Renal cortical epithelial cell (primary cell): ENCODE measurements around the gene BRD7. TPM values are rescaled to one million over a fixed set of nuclear protein-coding genes. Genes with fewer than 3 reads are reported as not detected.

ENCODE experiments used
- DNase-seq: peaks from one replicate; pipeline ENCODE4 v3.0.0-alpha.2; 2011; ENCODE audit warnings: low read depth
- total RNA-seq: library from RNA; depleted of rRNA; stranded (reverse); fragments of >200 nt; gene quantifications from 2 replicates; pipeline ENCODE4 v1.2.3, GENCODE V29; 2014

The BRD7 gene
- total RNA-seq, result 38.2 and 67.6 TPM in 2 replicates

DNA sequence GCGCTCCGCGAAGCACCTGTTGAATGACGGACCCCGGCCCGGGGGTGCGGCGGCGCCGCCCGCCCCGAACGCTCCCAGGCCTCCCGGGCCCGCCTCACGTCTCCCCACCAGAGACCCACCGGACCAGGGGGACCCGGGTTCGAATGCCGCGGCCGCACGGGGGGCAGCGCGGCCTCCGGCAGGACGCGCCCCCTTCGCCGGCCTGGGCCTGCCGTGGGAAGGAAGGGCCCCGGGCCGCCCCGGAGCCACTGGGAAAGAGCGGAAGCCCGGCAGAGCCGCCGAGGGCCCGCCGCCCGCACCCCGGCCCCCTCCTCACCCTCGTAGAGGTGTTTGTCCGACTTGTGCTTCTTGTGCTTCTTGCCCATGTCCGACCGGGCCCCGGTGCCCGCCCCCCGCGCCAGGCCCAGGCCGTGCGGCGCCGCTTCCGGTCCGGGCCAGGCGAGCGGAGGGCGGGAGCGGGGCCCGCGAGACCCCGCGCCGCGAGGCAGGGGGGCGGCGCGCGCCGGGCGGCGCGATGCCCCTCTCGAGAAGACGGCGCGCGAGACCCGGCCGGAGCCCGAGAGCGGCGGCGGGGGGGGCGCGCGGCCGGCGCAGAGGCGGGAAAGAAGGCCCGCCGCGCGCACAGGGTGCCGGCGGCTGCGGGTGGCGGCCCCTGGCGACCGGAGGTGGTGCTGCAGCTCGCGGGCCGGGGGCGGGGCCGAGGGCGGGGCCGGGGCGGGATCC is at the start of gene BRD7:
BRD7 (minus strand) TSS at position 579 of the 723 bp plus-strand sequence; CDS start at position 365, 214 bp downstream.
- no peak for DNase-seq

DNA sequence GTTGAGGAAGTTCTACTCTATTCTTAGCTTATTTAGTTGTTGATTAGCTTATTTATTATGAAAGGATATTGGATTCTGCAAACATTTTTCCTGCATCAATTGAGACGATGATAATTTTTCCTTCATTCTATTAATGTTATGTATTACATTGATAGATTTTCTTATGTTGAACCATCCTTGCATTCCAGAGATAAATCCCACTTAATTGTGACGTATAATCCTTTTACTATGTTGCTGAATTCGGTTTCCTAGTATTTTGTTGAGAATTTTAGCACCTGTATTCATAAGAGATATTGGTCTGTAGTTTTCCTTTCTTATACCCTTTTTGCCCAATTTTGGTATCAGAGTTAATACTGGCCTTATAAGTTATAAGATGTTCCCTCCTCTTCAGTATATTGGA is 47.6 kb upstream of the BRD7 start:
- no peak for DNase-seq

DNA sequence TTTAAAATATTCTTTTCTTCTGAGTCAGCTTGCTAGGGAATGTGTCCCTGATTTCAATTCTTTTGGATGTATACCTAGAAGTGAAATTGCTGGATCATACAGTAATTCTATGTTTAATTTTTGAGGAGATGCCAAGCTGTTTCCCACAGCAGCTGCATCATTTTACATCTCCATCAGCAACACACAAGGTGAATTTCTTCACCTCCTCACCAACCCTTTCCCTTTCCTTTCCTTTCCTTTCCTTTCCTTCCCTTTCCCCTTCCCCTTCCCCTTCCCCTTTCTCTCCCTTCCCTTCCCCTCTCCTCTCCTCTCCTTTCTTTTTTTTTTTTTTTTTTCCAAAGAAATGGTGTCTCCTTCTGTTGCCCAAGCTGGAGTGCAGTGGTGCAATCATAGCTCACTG is 45.4 kb upstream of the BRD7 start:
- no peak for DNase-seq

DNA sequence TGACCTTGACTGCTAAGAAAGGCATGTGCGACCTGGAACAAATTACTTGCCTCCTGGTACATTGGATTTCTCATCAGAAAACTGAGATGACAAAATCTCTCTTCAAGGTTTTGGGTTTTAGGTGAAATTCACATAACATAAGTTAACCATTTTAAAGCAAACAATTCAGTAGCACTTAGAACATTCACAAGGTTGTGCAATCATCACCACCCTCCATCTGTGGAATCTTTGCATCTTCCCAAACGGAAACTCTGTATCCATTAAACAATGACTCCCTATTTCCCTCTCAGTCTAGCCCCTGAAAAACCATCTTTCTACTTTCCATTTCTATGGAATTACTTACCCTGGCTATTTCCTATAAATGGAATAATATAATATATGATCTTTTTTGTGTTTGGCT is 42.2 kb upstream of the BRD7 start:
- no peak for DNase-seq

DNA sequence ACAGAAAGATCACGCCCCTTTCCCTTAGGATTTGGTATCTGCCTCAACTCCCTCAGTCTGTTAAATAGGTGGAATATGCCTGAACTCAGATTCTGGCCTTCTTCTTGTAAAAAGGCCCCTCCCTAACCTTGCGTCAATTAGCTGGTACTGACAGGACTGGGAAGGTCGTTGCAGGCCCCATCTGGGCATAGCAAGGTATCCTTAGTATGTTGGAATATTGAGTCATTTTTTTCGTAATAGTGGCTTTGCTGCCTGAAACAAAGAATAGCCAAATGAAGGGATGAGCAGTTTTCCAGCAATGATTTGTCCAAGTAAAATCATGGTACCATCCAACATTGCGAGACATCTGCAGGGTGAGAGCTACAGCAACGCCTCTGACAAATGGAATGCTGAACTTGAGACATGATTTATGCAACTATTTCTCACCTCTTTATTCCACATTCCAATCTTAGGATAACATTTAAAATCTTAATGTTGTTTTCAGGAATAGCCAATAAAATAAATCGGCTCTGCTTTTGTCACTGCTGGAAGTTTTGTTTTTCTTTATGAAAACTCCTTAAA is 39.3 kb upstream of the BRD7 start:
- no peak for DNase-seq

DNA sequence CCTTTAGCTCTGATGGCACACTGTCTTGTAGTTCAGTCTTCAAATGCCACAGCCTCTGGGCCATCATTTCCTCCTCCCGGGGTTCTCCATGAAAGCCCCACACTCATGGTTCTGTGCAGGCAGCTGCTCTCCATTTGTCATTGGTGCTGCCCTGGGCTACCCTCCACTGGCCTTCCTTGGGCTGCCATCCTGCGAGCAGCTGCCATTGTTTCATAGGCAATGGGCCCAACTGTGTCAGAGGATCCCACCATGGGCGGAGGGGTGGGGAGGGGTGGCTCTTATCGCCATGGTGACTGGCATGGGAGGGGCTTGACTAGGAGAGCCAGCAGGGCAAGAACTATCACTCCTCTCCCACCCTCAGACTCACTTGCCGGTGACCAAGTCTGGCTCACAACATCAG is 38.6 kb upstream of the BRD7 start:
- no peak for DNase-seq

DNA sequence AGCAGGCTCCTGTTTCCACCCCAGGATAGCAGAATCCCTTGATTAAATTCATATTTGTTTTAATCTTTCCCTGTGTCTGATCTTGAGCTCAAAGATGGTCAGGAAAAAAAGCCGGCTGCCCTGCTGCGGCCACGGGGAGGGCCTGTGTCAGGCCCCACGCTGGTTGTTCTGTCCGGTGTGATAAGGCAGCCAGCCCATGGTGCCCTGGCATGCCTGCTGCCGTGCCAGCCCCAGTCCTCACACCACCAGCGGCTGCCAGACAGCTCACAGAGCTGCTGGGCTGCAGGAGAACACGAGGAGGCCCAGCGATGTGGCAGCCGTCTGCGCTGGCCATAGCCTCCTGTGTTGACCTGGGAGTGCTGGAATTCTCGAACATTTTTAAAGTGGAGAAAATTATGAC is 34.7 kb upstream of the BRD7 start:
- no peak for DNase-seq

DNA sequence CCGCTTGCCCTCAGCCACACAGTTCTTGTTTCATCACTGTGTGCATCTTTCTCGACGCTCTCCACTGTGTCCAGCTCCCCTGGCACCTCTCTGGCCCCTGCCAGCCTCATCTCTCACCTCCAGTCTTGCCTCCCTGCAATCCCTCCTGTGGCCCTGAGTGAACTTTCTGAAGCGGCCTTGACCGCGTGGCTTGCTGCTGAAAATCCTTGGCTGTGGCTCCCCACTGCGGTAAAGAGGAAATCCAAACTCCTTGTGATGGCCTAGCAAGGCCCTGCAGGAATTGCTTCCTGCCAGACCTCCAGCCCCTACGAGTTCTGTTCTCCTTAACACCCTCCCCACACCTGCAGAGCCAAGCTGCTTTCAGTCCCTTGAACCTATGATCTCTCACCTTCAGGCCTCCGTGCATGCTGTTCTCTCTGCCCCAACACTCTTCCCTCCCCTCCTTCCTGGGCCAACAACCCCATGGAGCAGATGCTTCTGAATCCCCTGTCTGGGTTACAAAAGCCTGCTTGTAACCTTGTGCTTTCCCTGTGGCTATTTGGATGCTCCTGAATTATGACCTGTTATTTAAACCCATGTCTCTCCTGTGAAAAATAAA is 33.6 kb upstream of the BRD7 start:
- DNase-seq, result no peak

DNA sequence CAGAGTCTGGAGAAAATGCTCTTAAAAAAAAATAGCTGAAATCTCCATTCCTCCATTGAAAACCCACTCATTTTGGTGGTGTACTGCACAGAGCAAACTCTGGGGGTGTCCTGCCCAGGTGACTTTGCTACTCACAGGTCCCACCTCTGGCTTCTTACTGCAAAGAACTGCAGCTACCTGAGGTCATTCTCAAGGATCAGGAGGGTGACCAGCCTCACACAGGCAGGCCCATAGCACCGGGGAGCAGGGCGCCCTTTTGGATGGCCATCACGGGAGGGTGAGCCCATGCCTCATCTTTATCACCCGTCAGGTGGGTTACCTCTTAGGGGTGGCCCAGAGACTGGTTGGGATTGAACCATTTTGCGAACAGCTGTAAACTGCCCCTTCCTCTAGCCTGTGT is 32.6 kb upstream of the BRD7 start:
- DNase-seq, result no peak

DNA sequence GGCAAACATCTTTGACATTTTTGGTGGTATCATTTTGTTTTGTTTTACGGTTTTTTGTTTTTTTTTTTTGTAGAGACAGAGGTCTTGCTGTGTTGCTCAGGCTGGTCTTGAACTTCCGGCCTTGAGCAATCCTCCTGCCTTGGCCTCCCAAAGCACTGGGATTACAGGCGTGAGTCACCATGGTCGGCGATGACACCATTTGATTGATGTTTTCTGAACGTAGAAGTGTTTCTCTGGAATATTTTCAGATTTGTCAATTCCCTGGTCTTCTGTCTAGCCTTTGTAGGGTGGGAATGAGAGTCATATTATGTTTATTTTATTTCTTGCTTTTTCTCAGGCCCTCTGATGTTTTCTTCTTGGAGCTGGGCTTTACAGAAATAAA is 32.2 kb upstream of the BRD7 start:
- DNase-seq, result no peak

DNA sequence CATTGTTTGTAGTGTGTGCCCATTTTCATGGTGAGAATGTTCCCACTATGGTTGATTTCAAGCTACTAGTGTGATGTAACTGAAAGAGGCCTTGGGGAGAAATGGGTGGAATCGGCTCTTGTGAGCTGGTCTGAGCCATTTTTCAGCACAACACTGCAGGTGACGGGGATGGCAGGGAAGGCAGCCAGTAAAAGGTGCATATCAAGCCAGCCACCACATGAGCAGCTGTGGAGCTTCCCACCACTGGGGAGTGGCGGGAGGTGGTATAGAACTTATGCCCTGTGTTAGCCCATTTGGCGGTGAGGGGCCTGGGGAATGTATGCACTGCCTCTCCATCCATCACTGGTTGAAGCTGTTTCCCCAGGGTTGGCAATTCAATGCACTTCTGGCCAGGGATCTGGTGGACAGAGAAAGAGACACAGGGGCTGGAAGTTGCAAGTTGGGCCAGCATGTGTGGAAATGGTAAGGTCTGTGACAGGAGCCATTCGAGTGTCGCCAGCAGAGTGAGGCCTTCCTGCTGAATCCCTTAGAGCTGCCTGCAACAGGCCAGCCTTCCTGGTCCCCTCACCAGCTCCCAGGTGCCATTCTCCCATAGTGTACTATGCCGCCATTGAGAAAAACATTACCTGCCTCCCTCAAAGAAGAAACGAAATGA is 31.7 kb upstream of the BRD7 start:
- DNase-seq, result no peak

DNA sequence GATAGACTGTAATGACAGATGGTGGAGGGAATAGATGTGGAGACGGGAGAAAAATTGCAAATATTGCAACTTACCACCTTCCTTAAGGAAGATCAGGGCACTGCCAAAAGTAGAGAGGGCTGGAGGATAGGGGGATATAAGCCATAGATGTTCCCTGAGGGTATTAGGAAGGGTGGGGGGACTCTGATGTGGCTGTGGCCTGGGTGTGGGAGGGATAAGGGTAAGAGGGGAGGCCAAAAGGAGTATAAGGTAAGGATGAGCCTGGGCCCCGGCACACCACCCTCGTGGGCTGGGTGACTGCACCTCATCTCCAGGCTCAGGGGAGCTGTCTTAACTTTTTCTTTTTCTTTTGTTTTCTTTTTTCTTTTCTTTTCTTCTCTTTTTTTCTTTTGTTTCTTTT is 30.6 kb upstream of the BRD7 start:
- DNase-seq, result no peak

DNA sequence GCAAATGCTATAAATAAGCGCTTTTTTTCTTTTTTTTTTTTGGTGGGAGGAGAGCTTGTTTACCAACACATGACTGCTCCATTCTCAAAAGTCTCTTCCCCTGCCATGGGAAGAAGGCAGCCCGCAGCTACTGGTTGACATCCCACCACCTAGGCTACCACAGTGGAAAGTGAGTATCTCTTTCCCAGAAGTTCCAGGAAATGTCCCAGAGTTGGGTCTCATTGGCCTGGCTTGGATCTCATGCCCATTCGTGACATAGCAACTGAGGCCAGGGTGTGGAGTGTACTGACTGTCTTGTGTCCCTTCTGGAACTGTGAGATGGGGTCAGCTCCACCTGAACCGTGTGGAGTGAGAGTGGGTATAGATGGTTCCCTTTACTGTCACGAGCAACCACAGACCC is 29.5 kb upstream of the BRD7 start:
- DNase-seq, result no peak

DNA sequence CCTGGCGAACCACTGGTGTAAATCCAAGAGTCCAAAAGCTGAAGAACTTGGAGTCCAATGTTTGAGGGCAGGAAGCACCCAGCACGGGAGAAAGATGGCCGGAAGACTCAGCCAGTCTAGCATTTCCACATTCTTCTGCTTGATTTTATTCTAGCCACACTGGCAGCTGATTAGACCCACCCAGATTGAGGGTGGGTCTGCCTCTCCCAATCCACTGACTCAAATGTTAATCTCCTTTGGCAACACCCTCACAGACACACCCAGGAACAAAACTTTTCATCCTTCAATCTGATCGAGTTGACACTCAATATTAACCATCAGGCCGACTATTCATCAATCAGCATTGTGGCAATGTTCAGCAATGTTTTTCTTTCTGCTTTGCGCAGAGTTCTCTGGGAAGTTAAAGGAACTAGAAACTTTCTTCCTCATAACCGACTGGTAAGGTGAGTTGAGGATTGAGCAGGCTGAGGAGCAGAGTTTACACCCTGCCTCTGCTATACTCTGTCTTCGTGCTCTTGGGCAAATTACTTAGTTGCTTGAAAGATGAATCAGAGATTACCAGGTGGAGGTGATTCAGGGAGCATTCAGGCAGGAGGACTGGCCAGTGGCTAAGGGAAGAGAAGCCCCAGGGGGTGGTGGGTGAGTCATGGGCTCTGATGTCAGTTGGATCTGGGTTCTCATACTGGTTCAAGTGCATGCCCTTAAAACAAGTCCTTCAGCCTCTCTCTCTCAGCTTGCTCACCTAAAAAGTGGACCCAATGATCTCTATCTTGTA is 28.2 kb upstream of the BRD7 start:
- DNase-seq, result peak; percentile 97

DNA sequence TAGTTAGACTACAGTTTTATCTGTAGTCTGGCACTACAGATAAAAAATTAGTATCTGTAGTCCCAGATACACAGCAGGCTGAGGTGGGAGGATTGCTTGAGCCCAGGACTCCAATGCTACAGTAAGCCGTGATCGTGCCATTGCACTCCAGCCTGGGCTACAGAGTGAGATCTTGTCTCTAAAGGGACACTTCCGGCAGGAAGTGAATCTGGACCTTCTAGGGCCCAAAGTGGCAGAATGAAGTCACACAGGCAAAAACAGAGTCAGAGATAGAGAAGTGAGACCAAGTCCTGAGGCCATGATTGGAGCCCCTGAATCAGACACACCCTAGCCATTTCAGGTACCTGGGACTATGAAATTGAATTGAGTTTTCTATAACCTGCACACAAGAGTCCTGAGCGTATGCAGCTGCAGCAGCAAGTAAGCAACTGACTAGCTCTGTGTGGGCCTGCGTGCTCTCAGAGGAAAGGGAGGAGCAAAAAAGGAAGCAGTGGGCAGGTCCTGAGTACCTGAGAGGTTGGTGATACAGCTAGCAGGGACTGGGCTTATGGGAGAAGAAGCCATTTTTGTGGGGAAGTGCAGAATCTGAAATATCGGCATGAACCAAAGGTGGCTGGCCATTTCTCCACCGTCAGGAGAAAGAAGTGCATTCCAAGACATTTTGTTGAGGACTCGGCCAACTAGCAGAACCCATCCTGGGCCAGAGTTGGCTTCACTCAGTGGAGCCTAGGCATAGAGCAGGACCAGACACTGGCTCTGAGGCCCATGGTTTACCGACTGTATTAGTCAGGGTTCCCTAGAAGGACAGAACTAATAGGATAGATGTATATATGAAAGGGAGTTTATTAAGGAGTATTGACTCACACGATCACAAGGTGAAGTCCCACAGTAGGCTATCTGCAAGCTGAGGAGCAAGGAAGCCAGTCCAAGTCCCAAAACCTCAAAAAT is 27.2 kb upstream of the BRD7 start:
- no peak for DNase-seq

DNA sequence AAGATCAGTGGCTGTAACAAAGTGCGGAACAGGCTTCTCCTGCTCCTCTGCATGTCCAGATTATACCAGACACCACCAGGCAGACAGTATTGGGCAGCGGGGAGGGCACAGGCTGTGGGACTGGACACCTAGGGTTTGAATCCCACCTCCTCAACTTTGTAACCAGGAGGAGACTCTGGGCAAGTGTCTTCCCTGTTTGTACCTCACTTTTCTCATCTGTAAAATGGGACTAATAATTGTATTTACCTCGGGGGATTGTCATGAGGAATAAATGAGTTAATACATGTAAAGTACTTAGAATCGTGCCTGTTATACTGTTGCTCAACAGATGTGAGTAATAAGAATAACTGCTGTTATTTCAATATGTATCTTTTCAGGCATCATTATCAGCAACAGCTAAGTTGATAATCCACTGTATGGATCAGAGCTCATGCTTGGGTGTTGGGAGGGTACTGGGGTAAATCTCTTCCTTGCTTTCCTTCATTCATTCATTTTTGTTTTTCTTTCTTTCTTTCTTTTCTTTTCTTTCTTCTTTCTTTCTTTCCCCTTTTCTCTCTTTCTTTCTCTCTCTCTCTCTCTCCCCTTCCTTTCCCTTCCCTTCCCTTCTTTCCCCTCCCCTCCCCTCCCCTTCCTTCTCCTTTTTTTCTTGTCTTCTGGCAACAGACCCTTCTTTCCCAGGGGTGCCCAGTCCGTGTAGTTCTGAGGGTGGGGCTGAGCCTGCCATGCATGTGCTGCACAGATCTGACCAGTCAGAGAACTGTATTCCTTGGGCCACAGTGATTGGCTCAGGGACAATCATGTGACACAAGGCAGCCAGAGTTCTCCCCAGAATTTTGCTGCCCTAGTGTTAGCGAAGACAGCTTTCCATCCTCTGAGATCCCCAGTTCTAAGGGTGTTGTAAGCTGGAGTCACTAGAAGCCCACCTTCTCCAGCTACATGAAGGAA is 25.3 kb upstream of the BRD7 start:
- DNase-seq, result no peak

DNA sequence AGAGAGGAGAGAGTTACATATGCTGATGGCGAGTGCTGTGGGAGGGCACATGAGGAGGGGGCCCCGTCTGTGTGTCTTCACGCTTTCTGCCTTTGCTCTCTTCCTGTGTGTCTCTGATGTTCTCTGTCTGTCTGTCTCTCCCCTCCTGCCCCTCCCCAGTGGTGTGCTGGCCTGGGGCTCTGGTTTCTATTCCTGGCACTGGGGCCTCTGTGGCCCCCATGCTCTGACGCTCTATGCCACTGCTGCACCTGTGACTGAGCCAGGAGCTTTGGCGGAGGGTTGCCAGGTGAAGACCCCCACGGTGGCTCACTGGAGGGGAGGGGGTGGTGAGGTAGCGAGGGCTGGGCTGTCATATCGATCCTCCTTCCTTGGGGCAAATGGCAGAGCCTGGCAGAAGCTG is 24.6 kb upstream of the BRD7 start:
- no peak for DNase-seq

DNA sequence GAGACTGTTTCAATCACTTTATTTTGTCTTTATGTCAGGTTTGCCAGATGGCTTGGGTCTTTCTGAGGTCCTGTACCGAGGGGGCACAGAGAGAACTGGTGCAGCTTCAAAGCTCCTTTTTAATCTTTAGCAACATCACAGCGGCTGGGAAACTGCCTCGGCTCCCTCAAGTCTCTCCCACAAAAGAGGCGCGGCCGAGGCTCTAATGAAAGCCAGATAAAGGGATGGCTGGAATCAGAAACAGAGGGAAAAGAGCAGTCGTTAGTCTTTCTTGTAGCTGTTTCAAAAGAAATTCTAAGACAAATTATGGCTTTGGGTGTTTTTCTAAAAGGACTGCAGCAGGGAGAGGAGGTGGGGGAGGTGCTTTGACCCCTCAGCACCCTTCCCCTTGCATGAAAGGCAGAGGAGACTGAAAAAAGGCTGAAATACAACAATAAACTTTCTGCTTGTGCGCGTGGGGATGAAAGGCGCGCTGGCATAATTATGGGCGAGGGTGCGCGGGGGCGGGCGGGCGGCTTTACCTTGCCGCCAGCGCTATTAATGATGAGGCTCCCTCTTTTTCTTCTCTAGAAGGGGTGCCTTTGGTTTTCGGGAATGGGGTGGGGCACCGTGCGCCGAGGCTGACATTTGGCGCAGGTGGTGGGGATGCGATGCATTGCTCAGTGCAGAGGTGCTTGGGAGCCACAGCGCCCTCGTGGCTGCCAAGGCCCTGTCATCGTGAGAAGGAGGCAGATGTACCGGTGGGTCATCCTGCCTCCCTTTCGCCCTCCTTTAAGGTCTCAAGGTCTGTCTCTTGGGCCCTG is 22.3 kb upstream of the BRD7 start:
- DNase-seq, result no peak

DNA sequence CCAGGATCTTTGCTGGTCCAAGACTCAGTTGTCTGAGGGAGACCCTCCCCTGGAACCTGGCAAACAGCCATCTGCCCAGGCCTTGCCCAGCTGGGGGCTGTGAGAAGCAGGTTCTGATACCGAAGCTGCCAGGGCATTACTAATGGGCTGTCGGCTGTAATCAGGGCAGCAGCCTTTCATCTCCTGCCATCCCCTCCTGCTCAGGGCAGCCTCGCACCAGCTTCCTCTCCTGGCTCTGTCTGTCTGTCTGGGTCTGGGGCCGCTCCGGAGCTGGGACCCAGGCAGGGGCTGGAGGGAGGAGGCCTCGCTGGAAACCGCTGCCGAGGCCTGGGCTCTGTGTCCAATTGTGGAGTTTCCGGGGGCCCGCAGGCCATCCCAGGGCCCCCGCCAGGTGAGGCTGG is 21.6 kb upstream of the BRD7 start:
- no peak for DNase-seq
